Natural killer cell (primary cell): Measurements from ENCODE around the gene ICAM2. TPM values are rescaled to one million over a fixed set of nuclear protein-coding genes. Genes with fewer than 3 reads are reported as not detected.
"Not testable (repeated sequence)": the region's sequence is repeated elsewhere in the genome, so short reads cannot be mapped to it uniquely, and the experiment has no call there.

ENCODE experiments used
- ATAC-seq, 3 donors: fragments of 150-1000 bp in 2 of 3; fragments of 200-7000 bp in 1 of 3; cut with Tn5 transposase; 1 replicate in 1 of 3; 2 replicates in 2 of 3; pipeline ENCODE4 v1.10.0; 2021; ENCODE audit warnings: mild to moderate bottlenecking in 2 of 3, moderate library complexity in 2 of 3
- DNase-seq, 2 donors: peaks; one replicate each; pipeline versions ENCODE4 v3.0.0 to v3.0.0-alpha.2; 2013 to 2021; ENCODE audit warnings: mixed read lengths in 1 of 2
- H3K27ac ChIP-seq: one replicate; pipeline ENCODE4 v1.5.1; 2013; ENCODE audit warnings: mild to moderate bottlenecking, low read length
- H3K27me3 ChIP-seq: one replicate; pipeline ENCODE4 v1.6.1; 2013; ENCODE audit warnings: low read length; ENCODE audit not compliant: control insufficient read depth, insufficient read depth
- H3K36me3 ChIP-seq: one replicate; pipeline ENCODE4 v1.6.1; 2013; ENCODE audit warnings: low read length; ENCODE audit not compliant: control insufficient read depth, insufficient read depth
- H3K4me1 ChIP-seq: one replicate; pipeline ENCODE4 v1.6.1; 2013; ENCODE audit warnings: low read length; ENCODE audit not compliant: control insufficient read depth, insufficient read depth
- H3K4me3 ChIP-seq: one replicate; pipeline ENCODE4 v1.5.1; 2013; ENCODE audit warnings: low read length
- H3K9me3 ChIP-seq: one replicate; pipeline ENCODE4 v1.6.1; 2013; ENCODE audit warnings: low read length; ENCODE audit not compliant: control insufficient read depth, insufficient read depth
- H3K27ac Mint-ChIP-seq, 2 donors: one replicate each; pipeline ENCODE4 v1.8.0; 2022; ENCODE audit warnings: mild to moderate bottlenecking in 2 of 2, mixed read lengths in 2 of 2, moderate library complexity in 1 of 2
- H3K27me3 Mint-ChIP-seq, 2 donors: one replicate each; pipeline ENCODE4 v1.8.0; 2022; ENCODE audit warnings: low read depth in 2 of 2, mixed read lengths in 2 of 2
- H3K36me3 Mint-ChIP-seq: one replicate; pipeline ENCODE4 v1.8.0; 2022; ENCODE audit warnings: mixed read lengths
- H3K4me1 Mint-ChIP-seq, 2 donors: one replicate each; pipeline ENCODE4 v1.8.0; 2022; ENCODE audit warnings: mixed read lengths in 2 of 2
- H3K4me3 Mint-ChIP-seq: one replicate; pipeline ENCODE4 v1.8.0; 2022; ENCODE audit warnings: mild to moderate bottlenecking, moderate library complexity, mixed read lengths
- H3K9me3 Mint-ChIP-seq, 2 donors: one replicate each; pipeline ENCODE4 v1.8.0; 2022; ENCODE audit warnings: mixed read lengths in 2 of 2
- WGBS: methylation state at CpG from one replicate; pipeline ENCODE4 v1.1.7; 2013; ENCODE audit warnings: missing lambda C conversion rate; ENCODE audit not compliant: insufficient coverage; 5-methylcytosine and 5-hydroxymethylcytosine counted together
- intact Hi-C: fragments of 100-400 bp; cut with micrococcal nuclease; formaldehyde crosslinking; loops from one replicate; pipeline ENCODE4 v1.14.2; 2022
- total RNA-seq, 4 donors: library from RNA; stranded (reverse); fragments of 120-200 nt in 1 of 4; gene quantifications; one replicate each; pipeline versions ENCODE4 v1.2.3 to v1.2.4, GENCODE V29; 2013 to 2022
- TF ChIP-seq, protein P1 (sequence below): fragments of 200-600 bp; IDR thresholded peaks from one replicate; pipeline ENCODE4 v1.8.0; 2022; ENCODE audit warnings: antibody characterized with exemption

Gene ICAM2
- total RNA-seq, 3 donors from 2014 or later (not counting 1 experiment from before 2014, with no cell fraction given): 73.2 to 91.0 (median 78.0) TPM

DNA sequence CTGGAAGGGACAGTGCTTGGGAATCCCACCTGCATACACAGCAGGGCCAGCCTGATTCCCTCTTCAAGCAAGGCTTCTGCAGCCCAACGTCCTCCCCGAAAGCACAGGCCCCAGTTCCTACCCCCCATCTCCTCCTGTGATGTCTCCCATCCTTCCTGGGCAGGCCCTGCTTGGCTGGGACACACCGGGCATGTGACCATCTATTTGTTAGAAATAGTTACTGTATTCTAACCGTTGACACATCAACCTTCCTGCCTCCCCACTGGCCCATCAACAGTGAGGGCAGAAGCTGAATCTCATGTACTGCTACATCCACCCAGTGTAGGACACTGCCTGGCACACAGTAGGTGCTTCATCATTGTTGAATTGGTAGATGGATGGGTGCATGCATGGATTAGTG, 11.6 kb downstream of the ICAM2 start:
- ATAC-seq: no peak
- TF ChIP-seq, protein P1, sequence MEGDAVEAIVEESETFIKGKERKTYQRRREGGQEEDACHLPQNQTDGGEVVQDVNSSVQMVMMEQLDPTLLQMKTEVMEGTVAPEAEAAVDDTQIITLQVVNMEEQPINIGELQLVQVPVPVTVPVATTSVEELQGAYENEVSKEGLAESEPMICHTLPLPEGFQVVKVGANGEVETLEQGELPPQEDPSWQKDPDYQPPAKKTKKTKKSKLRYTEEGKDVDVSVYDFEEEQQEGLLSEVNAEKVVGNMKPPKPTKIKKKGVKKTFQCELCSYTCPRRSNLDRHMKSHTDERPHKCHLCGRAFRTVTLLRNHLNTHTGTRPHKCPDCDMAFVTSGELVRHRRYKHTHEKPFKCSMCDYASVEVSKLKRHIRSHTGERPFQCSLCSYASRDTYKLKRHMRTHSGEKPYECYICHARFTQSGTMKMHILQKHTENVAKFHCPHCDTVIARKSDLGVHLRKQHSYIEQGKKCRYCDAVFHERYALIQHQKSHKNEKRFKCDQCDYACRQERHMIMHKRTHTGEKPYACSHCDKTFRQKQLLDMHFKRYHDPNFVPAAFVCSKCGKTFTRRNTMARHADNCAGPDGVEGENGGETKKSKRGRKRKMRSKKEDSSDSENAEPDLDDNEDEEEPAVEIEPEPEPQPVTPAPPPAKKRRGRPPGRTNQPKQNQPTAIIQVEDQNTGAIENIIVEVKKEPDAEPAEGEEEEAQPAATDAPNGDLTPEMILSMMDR: no peak
- peaks cover 42% of the 10 kb centered on the region for H3K36me3 ChIP-seq
- no peaks in the 10 kb centered on the region for H3K9me3 ChIP-seq
- intact Hi-C loops: no loop called here
- no peaks in the 10 kb centered on the region for H3K9me3 Mint-ChIP-seq
- no peak overlapping the region for H3K27ac ChIP-seq
- peaks cover 53% of the 10 kb centered on the region for H3K4me1 ChIP-seq
- no peaks in the 10 kb centered on the region for H3K27me3 ChIP-seq
- 88% methylated on average over 3 of the region's 4 CpGs for WGBS
- H3K36me3 Mint-ChIP-seq: no peaks in the 10 kb centered on the region
- H3K4me3 ChIP-seq: no peak overlapping the region
- H3K27me3 Mint-ChIP-seq: no peaks in the 10 kb centered on the region
- H3K27ac Mint-ChIP-seq: peak overlapping the region; percentile 78 to 100
- H3K4me3 Mint-ChIP-seq: no peak overlapping the region
- H3K4me1 Mint-ChIP-seq: peaks cover 54 to 57% of the 10 kb centered on the region in 2 donors
- DNase-seq: no peak

DNA sequence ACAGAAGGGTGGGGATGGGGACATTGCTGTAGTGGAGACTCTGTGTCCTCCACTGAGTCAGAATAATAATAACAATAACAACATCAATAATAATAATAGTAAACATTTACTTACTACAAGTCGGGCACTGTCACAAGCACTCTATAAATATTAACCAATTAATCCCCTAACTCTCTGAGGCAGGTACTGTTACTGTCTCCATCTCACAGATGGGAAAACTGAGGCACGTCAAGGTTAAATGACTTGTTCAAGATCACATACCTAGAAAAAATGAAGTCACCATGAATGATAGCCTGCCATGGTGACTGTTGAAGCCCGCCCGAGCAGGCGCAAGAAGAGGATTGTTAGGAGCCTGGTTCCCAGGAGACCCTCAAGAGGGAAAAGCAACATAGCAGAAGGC, 12.1 kb downstream of the ICAM2 start:
- no peak overlapping the region for H3K4me3 ChIP-seq
- no peaks in the 10 kb centered on the region for H3K9me3 ChIP-seq
- peak overlapping the region in 1 of 2 donors; percentile 63 for H3K27ac Mint-ChIP-seq
- no peaks in the 10 kb centered on the region for H3K27me3 ChIP-seq
- no peak overlapping the region for H3K4me3 Mint-ChIP-seq
- H3K4me1 ChIP-seq: peaks cover 52% of the 10 kb centered on the region
- peaks cover 49 to 55% of the 10 kb centered on the region in 2 donors for H3K4me1 Mint-ChIP-seq
- ATAC-seq (no peak), DNase-seq (no peak)
- no peak overlapping the region for H3K27ac ChIP-seq
- H3K9me3 Mint-ChIP-seq: no peaks in the 10 kb centered on the region
- 95% methylated on average over 5 of the region's 5 CpGs for WGBS
- no peaks in the 10 kb centered on the region for H3K36me3 Mint-ChIP-seq
- no peaks in the 10 kb centered on the region for H3K27me3 Mint-ChIP-seq
- TF ChIP-seq, protein P1: no peak
- intact Hi-C loops: no loop called here
- peaks cover 47% of the 10 kb centered on the region for H3K36me3 ChIP-seq

DNA sequence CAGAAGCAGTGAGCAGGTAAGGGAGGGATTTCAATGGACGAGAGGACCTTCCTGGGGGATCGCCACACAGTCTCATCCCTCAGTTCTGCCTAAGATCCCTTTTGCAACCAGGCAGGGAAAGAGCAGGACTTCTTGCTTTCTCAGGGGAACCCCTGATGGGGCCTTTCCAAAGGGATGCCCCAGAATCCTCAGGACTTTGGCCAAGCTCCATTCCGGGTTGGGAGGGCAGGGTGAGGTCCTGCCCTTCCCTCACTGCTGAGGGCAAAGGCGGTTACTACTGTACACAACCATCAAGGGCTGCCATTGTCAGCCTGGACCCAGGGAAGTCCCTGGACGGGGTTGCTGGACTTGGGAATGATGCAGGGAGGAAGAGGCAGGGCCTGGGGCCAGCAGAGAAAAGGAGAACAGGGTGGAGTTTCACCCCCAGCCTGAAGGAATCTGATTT, 12.6 kb downstream of the ICAM2 start:
- no peaks in the 10 kb centered on the region for H3K9me3 Mint-ChIP-seq
- ATAC-seq: no peak
- peak overlapping the region; percentile 63 to 67 for H3K27ac Mint-ChIP-seq
- H3K4me1 ChIP-seq: peaks cover 47% of the 10 kb centered on the region
- peaks cover 52% of the 10 kb centered on the region for H3K36me3 ChIP-seq
- H3K4me1 Mint-ChIP-seq: peaks cover 47 to 53% of the 10 kb centered on the region in 2 donors
- H3K27me3 Mint-ChIP-seq: no peaks in the 10 kb centered on the region
- no peak overlapping the region for H3K4me3 ChIP-seq
- intact Hi-C loops: no loop called here
- TF ChIP-seq, protein P1: no peak
- no peak overlapping the region for H3K4me3 Mint-ChIP-seq
- H3K27me3 ChIP-seq: no peaks in the 10 kb centered on the region
- H3K36me3 Mint-ChIP-seq: no peaks in the 10 kb centered on the region
- WGBS: 97% methylated on average over 4 of the region's 5 CpGs
- no peak overlapping the region for H3K27ac ChIP-seq
- no peaks in the 10 kb centered on the region for H3K9me3 ChIP-seq
- DNase-seq: no peak

DNA sequence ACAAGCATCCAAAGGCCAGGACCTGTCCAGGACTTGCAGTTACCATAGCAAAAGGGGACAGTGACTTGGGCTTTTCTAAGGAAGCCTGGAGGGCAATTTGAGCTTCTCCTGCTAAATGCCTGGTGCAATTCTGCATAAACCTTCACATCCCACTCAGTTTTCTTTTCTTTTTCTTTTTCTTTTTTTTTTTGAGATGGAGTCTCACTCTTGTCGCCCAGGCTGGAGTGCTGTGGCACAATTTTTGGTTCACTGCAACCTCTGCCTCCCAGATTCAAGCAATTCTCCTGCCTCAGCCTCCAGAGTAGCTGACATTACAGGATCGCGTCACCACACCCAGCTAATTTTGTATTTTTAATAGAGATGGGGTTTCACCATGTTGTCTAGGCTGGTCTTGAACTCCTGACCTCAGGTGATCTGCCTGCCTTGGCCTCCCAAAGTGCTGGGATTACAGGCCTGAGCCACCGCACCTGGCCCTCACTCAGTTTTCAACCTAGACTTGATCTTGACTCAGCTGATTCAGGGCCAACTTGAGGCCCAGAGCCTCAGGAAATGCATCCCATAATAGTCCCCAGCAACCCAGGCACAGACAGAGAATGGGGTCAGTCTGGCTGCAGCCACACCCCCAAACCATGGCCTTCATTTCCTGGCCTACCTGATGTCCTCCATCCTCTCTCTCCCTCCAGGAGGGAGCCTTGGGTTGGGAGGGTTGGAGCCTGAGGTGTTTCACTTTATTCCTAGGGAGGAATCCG, 13.2 kb downstream of the ICAM2 start:
- H3K27ac ChIP-seq, DNase-seq, H3K36me3 Mint-ChIP-seq, H3K4me3 ChIP-seq, H3K9me3 Mint-ChIP-seq, H3K27me3 Mint-ChIP-seq, ATAC-seq, intact Hi-C loops, H3K4me3 Mint-ChIP-seq, H3K9me3 ChIP-seq, H3K27me3 ChIP-seq: not testable (repeated sequence)
- peaks cover 44% of the 10 kb centered on the region for H3K4me1 ChIP-seq
- Mint-ChIP-seq H3K27ac (peak overlapping the region; percentile 63 to 67), H3K4me1 (peaks cover 47 to 53% of the 10 kb centered on the region in 2 donors)
- H3K36me3 ChIP-seq: peaks cover 57% of the 10 kb centered on the region
- WGBS: 94% methylated on average over 5 of the region's 5 CpGs
